HG02870 (cell line): ENCODE data around the gene HEY2.
A peak's percentile ranks its signal among the peaks of the same experiment; 100 is the strongest.
"Not testable (repeated sequence)": the region's sequence is repeated elsewhere in the genome, so short reads cannot be mapped to it uniquely, and the experiment has no call there.

ENCODE experiments used
- ATAC-seq: cut with Tn5 transposase; IDR thresholded peaks from one replicate; pipeline ENCODE4 v1.9.1; 2021; ENCODE audit warnings: mild to moderate bottlenecking, moderate library complexity; ENCODE audit not compliant: unreplicated experiment

Gene HEY2

GRCh38 chr6:125793863-125794262 lies 44.4 kb downstream of the HEY2 start:
- no peak for ATAC-seq

- no peak for ATAC-seq
These were observed 45.1 kb downstream of the HEY2 start for GRCh38 chr6:125794342-125795137.

GRCh38 chr6:125795301-125795700 lies 45.9 kb downstream of the HEY2 start:
- no peak for ATAC-seq

GRCh38 chr6:125797120-125797885 lies 47.9 kb downstream of the HEY2 start:
- no peak for ATAC-seq

GRCh38 chr6:125797886-125798444 lies 48.5 kb downstream of the HEY2 start:
- no peak for ATAC-seq

GRCh38 chr6:125798734-125799508 lies 49.5 kb downstream of the HEY2 start:
- peak; percentile 84 for ATAC-seq

GRCh38 chr6:125802383-125802782 lies 53.0 kb downstream of the HEY2 start:
- no peak for ATAC-seq

GRCh38 chr6:125802943-125803377 lies 53.5 kb downstream of the HEY2 start:
- ATAC-seq = peak; percentile 19

GRCh38 chr6:125804264-125804663 lies 54.8 kb downstream of the HEY2 start:
- ATAC-seq = peak; percentile 70

GRCh38 chr6:125804866-125805425 lies 55.5 kb downstream of the HEY2 start:
- not testable (repeated sequence) for ATAC-seq

- no peak for ATAC-seq
These were observed 57.4 kb downstream of the HEY2 start for GRCh38 chr6:125806813-125807212.

GRCh38 chr6:125807293-125807692 lies 57.9 kb downstream of the HEY2 start:
- peak; percentile 49 for ATAC-seq

- ATAC-seq = no peak
These were observed 58.6 kb downstream of the HEY2 start for GRCh38 chr6:125808060-125808459.

- ATAC-seq = no peak
These were observed 59.2 kb downstream of the HEY2 start for GRCh38 chr6:125808591-125808990.

GRCh38 chr6:125809570-125810170 lies 60.2 kb downstream of the HEY2 start:
- ATAC-seq = no peak

- no peak for ATAC-seq
These were observed 61.0 kb downstream of the HEY2 start for GRCh38 chr6:125810445-125810844.
